RKO (cell line): ENCODE results near the gene SCN1B.
"Not testable (repeated sequence)": the region's sequence is repeated elsewhere in the genome, so short reads cannot be mapped to it uniquely, and the experiment has no call there.

ENCODE experiments used
- DNase-seq: peaks from one replicate; pipeline ENCODE4 v3.0.0-alpha.2; 2016; ENCODE audit warnings: low spot score

The SCN1B gene

DNA sequence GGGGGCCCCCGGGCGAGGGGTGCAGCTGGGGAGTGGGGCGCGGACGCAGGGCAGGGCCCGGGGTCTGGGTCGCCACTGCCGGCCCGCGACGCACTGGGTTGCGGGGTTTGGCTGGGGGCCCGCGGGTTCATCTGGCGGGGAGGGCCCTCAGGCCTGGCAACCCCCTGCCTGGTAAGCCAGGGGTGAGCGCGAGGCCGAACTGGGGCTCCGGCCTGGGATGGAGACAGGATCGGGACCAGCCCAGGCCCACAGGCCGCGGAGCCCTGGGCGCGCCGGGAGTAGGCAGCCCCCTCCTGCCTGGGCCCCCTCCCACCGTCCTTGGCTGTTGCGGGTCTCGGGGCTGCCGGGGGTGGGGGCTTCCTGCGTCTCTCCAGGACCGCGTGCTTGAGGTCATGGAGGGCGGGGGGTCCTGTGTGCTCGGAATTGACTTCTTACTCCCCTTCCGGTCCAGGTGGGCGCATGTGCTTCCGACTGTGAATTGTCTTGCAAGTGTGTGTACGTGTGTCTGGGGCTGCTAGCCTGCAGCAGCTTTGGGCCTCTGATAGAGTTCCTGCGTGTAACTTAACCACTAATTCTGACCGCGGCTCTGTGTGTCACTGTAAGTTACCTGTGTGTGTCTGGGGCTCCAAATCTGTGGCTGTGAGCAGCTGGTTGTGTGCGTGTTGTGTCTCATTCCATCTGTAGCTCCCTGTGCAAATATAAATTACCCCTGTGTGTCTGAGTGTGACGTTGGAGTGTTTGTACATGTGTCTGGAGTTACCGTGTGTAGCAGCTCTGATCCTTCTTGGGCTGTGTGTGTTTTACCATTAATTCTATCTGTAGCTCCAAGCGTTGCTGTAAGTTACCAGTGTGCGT lies 29.4 kb upstream of the SCN1B start:
- peak; percentile 55 for DNase-seq

DNA sequence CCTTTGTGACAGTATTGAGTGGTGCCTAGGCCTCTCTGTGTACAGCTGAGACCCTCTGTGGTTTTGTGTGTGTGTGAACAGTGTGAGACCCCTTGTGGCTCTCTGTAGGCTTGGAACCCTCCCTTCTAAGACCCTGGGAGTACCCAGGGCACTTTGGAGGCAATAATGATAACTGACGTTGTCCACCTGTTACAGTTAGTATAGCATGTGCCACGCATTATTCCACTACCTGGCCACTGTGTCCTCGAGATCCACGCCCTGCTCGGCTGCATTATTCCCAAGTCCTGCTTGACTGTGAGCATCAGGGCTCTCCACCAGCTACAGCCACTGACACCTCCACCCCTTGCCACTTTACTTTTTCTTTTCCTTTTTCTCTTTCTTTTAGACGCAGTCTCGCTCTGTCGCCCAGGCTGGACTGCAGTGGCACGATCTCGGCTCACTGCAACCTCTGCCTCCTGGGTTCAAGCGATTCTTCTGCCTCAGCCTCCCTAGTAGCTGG lies 28.2 kb upstream of the SCN1B start:
- no peak for DNase-seq

- no peak for DNase-seq
Observed at GRCh38 chr19:35004517-35005255, 25.6 kb upstream of the SCN1B start.

- no peak for DNase-seq
Observed at GRCh38 chr19:35005256-35005977, 24.9 kb upstream of the SCN1B start.

- DNase-seq: not testable (repeated sequence)
Observed at GRCh38 chr19:35006007-35006341, 24.3 kb upstream of the SCN1B start.

- DNase-seq: no peak
Observed at GRCh38 chr19:35006342-35006998, 23.8 kb upstream of the SCN1B start.

GRCh38 chr19:35006999-35007365 lies 23.3 kb upstream of the SCN1B start:
- DNase-seq: no peak

DNA sequence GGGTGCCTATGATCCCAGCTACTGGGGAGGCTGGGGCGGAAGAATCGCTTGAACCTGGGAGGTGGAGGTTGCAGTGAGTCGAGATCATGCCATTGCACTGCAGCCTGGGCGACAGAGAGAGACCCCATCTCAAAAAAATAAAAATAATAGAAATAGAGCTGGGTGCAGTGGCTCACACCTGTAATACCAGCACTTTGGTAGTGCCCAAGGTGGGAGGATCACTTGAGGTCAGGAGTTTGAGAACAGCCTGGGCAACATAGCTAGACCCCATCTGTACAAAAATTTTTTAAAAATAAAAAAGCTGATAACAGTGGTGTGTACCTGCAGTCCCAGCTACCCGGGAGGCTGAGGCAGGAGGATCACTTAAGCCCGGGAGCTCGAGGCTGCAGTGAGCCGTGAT lies 22.8 kb upstream of the SCN1B start:
- not testable (repeated sequence) for DNase-seq

DNA sequence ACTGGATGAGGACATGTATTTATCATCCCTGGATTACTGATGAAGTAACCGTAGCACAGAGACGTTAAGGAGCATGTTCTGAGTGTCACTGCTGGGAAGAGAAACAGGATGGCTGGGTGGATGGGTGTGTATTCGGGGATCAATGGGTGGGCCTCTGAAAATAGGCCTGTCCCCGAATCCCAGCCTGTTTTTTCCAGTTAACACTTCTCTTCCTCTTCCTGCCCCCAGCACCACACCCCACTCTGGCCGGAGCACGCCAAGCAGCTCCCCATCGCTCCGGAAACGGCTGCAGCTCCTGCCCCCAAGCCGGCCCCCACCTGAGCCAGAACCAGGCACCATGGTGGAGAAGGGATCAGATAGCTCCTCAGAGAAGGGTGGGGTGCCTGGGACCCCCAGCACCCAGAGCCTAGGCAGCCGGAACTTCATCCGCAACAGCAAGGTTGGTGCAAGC lies 21.4 kb upstream of the SCN1B start:
- DNase-seq: no peak

DNA sequence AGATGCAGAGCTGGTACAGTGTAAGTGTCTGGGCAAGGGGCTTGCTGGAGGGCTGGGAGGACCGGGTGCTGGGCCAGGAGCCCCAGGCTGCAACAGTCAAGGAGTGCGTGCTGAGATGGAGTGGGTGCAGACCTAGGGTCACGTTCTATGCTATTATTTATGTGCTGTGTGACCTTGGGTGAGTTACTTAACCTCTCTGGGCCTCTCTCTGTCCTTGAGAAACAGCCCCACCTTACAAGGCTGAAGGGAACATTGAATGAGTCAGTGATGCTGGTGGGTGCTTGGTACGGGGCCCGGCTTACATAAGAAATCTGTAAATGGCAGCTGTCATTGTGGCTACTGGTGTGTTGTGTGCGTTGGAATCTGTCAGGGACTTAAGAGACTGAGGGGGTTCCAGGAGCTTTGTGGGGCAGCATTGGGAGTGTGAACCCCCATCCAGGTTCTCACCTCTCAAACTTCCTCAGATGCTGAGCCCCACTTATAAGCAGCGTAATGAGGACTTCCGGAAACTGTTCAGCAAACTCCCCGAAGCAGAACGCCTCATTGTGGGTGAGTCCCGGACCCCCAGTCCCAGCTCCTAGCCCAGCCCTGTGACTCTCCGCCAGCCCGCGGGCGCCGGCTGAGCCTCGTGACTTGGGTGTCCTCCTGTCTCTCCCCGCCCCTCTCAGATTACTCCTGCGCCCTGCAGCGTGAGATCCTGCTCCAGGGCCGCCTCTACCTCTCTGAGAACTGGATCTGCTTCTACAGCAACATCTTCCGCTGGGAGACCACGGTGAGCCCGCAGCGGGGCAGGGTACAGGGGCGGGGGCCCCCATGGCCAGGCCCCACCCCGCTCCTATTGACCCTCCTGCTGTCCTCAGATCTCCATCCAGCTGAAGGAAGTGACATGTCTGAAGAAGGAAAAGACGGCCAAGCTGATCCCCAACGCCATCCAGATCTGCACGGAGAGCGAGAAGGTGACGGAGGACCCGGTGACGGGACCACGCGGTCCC lies 20.6 kb upstream of the SCN1B start:
- DNase-seq: no peak

DNA sequence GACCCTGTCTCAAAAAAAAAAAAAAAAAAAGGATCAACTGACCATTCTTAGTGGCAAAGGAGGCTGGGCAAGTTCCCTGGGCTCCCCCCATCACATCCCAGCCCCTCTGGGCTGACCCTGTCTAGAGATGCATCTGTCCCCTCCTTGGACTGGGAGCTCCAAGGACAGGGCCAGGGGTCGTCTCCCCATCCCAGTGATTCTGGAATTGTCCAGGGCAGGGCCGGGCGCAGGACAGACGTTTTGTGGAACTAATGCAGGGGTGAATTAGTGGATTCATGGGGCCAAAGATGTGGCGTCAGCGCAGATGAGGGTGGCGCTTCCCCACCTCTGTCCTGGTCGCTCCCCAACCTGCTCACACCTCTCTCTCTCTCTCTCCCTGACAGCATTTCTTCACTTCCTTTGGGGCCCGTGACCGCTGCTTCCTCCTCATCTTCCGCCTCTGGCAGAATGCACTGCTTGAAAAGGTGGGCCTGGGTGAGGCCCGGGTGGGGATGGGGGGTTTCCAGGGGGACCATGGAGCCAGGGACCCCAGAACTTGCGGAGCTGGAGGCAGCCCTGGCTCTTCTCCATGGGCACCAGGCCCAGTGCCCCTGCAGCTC lies 19.1 kb upstream of the SCN1B start:
- DNase-seq: no peak

DNA sequence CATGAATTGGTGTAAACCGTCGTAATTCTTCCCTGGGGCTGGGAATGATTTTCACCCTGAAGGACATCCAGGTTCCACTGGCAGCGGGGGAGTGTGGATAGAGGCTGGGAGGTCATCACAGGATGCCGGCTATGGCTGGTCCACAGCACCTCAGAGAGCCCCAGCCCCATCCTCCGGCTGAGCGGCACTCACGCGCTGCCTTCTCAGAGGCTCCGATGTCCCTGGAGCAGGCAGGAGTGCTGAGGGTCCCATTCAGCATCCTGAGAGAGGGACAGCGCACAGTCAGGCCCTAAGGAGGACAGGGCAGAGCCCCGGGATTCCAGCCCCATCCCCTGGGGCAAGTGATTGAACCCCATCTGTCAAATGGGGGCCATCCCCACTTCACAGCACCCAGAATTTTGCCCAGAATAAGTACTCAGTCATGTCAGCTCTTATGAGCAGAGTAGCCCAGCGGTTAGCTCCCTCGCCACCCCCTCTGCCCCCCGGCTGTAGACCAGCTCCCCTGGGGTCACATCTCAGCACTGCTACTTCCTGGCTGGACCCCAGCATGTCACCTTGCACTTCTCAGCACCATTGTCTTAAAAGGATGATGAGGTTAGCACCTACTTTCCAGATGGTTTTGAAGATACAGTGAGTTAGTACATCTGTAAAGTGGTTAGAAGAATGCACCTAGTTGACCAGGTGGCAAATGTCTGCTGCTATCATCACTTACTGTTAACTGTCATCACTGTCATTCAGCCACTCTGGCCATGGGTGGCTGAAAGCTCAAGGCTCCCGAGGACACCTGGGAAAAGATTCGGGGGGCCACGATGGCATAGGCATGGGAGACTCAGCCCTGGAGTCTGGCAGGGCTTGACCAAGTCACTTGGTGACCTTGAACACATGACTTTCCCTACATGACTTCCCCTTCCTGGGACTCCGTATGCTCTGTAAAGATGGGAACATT lies 18.3 kb upstream of the SCN1B start:
- DNase-seq: no peak

GRCh38 chr19:35013041-35013819 lies 17.0 kb upstream of the SCN1B start:
- DNase-seq: no peak

GRCh38 chr19:35013820-35014754 lies 16.2 kb upstream of the SCN1B start:
- DNase-seq: no peak

GRCh38 chr19:35014774-35015173 lies 15.5 kb upstream of the SCN1B start:
- not testable (repeated sequence) for DNase-seq

DNA sequence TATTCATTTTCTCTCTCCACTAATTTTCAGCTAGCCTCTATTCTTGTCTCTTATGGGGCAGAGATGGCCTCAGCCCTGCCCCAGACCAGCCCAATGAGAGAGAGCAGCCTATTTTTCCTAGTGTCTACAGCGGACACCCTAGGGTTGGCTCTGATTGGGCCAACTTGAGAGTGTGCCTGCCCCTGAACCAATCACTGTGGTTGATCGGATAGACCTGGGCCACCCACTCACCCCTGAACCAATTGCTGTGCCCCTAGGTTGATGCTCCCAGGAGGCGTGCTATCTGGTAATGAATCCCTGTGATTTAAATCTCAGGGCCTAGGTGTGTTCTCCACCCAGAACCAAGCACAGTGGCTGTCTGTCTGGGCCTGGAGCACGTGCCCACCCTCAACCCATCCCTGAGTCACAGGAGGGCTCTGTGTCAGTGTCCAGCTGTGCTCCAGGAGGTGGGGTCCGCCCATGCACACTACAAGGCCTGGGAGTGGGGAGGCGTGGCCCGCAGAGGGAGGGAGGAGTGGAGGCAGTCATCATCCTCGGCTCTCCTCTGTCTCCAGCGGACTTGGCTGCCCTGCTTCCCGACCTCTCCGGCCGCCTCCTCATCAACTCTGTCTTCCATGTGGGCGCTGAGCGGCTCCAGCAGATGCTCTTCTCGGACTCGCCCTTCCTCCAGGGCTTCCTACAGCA lies 14.9 kb upstream of the SCN1B start:
- peak; percentile 21 for DNase-seq

- no peak for DNase-seq
Observed at GRCh38 chr19:35015954-35016351, 14.3 kb upstream of the SCN1B start.
